NCI-H2081 treated with DMSO at 0.1 percent for 48 hours (cell line): ENCODE data around the gene AKR7A2.
A peak's percentile ranks its signal among the peaks of the same experiment; 100 is the strongest.

Experiments used
- DNase-seq: peaks from one replicate; lab custom pipeline; 2025; lab: John Stamatoyannopoulos, UW

The AKR7A2 gene

GRCh38 chr1:19311931-19312781 is at the start of gene AKR7A2, which contains the start of gene SLC66A1:
AKR7A2 (minus strand) TSS chr1:19312144; CDS start chr1:19312124, 20 bp downstream.
SLC66A1 (plus strand) TSS chr1:19312326; CDS start chr1:19317678, 5,352 bp downstream.
- DNase-seq, result peak; percentile 12

- DNase-seq, result no peak
Observed at GRCh38 chr1:19360843-19361610, 49.1 kb upstream of the AKR7A2 start.

DNA sequence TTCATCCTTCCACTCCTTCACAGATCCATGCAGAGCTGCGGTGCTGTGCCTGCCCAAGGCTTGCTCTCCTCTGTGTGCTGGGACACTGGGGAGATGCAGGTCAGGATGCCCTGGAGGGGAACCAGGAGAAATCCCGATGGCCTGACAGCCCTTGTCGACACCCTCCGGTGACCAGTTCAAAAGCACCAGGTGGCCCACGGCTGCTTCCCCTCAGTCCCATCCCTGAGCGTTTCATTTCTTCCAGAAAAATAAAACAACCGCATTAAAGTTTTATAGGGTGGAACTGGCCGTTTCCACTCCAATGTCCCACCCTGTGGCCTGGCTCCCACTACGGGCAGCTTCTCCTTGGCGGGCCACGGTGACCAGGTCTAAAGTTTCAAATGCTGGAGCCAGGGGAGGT is 48.5 kb upstream of the AKR7A2 start:
- no peak for DNase-seq

DNA sequence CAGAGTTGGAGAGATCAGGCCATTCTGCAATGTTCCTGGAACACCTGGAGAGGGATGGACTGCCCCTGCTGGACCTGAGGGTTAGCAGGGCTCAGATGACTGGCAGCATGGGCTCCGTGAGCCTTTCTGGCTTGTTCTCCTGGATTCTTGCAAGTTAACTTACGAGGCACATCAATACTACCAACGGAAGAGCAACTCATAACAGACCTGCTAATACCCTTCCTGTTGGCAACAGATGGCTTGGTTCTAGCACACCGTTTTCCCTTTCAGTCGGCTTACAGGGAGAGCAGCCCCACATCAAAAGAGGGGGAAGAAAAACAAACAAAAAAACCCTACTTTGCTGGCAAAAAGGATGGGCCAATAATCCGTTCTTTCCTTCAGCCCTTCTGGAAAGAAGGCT is 48.1 kb upstream of the AKR7A2 start:
- no peak for DNase-seq

DNA sequence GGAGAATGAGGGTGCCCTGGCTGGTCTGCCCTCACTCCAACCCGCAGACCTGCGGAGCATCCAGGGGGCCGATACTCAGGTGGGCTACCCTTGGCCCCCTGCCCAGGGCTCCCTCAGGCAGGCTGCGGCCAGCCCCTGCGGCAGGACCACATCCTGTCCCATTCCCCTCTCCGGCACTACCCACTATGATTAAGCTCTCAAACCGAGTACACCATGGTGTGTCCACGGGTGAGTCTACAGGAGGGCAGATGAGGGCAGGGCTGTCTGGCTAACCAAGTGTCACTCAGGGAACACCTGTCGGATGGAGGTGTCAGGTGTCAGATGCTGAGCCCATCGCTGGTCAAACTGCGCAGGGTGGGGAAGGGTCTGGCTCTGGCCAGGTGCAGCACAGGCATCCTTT is 47.4 kb upstream of the AKR7A2 start:
- DNase-seq, result no peak

GRCh38 chr1:19358710-19359109 is 46.8 kb upstream of the AKR7A2 start:
- DNase-seq, result no peak

DNA sequence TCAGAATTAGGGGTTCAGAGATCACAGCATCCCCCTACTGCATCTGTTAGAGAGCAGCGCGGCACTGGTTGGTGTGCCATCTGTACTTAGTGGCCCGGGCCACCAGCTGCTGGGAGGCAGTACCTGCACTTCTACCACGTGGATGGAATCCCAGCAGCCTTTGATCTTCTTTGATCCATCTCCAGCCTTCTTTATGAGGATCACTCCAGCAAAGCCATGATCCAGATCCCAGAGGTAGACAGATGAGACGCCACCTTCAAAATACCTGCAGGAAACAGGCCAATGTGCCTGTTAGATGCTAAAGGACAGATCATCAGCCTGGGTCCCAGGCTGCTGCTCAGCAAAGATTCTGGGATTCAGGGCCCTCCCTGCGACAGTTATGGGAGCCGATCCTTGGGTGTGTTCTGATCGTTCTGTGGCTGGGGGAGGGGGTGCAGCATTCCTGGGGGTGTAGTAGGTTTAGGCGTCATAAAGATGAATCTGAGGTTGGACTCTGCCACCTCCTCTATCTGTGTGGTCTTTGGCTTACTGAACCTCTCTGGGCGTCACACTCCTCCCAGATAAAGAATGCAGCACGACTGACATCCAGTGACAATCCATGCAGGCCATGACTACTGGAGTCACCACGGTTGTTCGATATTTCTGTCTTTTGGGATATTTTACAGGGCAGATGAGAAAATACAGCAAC is 45.5 kb upstream of the AKR7A2 start:
- no peak for DNase-seq

DNA sequence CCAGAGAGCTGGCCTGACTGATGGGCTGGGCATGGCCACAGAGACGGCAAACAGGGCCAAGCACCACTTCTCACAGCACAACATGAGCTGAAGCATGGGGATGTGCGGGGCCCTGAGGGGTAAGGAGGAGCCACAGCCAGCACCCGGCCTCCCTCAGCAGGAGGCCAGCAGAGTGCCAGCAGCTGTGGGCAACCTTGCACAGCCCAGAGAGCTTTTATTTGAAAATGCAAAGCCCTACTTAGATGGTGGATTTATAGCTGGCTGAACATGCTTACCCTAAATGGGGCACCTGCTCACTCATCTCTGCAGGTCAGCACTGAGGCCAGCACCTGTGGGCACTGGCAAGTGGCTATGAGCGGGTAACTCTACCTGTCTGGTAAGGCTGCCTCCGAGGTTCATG is 44.3 kb upstream of the AKR7A2 start:
- DNase-seq, result no peak

DNA sequence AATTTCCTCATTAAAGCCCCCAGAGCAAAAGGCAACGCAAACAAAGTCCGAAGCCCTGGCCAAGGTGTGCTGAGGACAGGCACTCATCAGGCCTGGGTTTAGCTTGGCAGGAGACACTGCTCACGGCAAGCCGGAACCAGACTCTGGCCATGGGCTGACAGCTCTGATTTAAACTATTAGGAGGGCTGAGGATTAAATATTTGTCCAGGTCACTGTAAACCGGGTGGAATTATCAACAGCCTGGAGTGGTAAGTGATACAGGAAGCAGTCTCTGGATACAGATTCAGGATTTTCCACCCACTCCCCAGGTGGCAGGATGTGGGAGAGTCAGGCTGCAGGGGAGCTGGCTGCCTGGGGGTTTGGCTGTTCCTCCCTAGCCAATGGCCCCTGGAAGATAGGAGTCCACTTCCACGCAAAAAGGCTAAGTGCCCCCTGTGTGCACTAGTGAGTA is 42.6 kb upstream of the AKR7A2 start:
- DNase-seq, result peak; percentile 93

- no peak for DNase-seq
Observed at GRCh38 chr1:19353596-19353995, 41.7 kb upstream of the AKR7A2 start.

DNA sequence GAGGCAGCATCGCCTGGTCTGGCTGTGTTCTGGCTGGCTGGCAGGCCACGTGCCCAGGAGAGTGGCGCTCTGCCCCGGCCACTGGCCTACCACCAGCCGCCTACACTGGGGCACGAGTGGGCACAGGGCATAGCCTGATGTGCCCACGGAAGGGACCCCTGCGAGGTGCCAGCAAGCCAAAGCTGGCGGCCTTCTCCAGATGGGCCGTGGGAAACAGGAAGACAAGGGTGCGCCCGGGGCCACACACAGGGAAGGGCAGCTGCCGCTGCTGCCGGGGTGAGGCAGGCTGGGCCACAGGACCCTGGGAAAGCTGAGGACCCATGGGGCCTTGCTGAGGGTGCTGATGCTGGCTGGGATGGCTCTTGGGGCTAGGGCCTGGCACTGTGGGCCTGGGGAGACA is 40.9 kb upstream of the AKR7A2 start:
- DNase-seq, result no peak

DNA sequence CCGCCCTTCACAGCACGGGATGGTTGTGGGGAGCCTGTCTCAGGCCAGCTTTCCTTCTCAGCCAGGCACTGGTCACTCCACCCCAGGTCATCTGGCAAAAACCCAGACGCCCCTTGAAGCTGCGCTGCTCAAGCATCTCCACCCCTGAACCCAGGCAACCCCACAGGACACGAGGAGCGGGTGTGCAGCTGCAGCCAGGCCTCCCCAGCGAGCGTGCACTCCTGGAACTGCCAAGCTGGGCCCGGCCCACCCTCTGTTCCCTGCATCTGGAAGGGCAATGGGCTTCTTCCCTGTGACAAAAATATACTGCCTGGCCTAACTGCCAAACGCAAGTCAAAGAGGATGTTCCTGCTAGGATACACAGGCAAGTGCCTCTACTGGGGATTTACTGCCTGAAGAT is 39.9 kb upstream of the AKR7A2 start:
- DNase-seq, result no peak

DNA sequence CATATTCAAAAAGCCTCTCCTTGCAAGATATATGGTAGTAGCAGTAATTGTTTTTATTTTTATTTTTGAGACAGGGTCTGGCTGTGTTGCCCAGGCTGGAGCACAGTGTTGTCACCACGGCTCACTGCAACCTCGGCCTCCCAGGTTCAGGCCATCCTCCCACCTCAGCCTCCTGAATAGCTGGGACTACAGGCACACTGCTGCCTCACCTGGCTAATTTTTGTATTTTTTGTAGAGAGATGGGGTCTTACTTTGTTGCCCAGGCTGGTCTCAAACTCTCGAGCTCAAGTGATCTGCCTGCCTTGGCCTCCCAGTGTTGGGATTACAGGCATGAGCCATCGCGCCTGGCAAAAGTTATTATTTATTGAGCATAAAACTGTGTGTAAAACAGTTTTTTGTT is 38.6 kb upstream of the AKR7A2 start:
- no peak for DNase-seq

DNA sequence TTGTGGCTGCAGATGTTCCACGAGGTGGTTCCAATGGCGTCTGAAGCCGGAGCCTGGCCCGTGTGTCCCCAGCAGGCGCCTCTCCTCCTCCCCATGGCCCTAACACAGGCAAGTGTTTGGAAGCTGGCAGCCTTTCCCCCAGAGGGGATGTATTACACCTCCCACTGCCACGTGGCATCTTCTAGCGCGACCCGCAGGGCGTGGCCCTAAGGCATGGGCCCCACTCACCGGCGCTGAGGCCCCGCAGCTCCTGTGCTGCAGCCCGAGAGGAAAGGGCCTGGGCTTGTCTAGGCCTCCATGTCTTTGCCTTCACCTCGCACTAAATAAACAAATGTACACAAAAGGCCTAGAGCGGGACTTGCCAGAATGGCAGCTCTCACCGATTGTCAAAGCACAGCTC is 38.1 kb upstream of the AKR7A2 start:
- DNase-seq, result no peak

GRCh38 chr1:19348441-19349198 is 36.7 kb upstream of the AKR7A2 start:
- no peak for DNase-seq

- no peak for DNase-seq
Observed at GRCh38 chr1:19347533-19348172, 35.7 kb upstream of the AKR7A2 start.

DNA sequence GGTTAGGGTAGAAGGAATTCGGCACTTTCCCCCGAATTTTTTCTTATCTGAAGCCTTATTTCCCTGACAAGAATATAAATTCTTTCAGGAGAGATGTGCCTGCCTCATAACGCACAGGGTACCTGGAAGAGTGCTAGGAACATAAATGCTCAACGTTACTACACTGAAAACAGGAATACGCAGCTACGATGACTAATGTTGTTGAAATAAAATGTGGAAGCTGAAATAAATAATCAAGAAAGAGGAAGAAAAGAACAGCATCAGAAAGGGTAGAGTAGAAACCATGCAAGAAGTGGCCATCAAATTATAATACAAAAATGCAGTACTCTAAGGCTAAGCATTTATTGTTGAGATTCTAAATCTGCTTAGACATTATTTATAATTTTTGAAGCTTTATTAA is 34.1 kb upstream of the AKR7A2 start:
- no peak for DNase-seq

- no peak for DNase-seq
Observed at GRCh38 chr1:19345391-19345790, 33.4 kb upstream of the AKR7A2 start.

DNA sequence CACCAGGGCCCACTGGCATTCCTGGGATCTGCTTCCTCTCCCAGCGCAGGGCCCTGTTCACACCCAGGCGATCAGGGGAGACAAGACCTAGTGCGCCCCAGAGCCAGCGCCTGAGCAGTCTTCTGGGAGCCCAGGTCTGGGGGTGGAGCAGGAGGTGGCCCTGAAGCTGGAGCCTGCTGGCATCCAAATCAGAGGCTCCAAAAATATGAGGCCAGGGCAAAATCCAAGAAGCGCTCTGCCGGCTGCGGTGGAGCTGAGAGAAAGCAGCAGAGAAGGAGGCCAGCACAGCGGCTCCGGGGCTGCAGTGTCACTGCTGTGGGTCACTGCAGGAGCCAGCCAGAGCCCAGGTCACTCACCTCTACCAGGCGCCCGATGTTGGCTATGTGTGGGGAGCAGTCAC is 32.9 kb upstream of the AKR7A2 start:
- DNase-seq, result no peak

DNA sequence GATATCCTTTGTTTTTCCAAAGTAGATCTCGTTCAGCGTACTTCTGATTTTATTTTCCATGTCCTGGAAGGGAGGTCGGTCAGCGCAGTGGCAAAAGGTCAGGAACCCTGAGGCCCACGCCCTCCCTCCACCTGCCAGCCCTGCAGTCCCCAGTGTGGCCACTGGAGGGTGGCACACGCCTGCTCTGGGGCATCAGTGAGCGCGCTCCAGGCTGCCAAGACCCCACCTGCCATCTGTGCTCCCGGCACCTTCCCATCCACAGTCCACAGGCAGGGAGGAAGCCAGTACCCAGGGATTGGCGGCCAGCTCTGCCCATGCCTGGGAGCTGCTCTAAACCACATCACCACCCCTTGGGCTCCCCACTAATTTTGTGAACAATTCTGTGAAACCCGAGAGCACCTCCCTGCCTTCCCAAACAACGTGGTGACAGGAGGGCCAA is 32.4 kb upstream of the AKR7A2 start:
- DNase-seq, result no peak
